Chondrocyte (in vitro differentiated cells): Measurements from ENCODE around the gene NUBP2. TPM values are rescaled to one million over a fixed set of nuclear protein-coding genes. Genes with fewer than 3 reads are reported as not detected.

Experiments used
- DNase-seq: peaks from one replicate; pipeline ENCODE4 v3.0.0; 2021; ENCODE audit warnings: mixed read lengths, low spot score
- H3K27ac Mint-ChIP-seq: one replicate; pipeline ENCODE4 v1.8.0; 2021; ENCODE audit warnings: mild to moderate bottlenecking, moderate library complexity, mixed read lengths; ENCODE audit not compliant: unreplicated experiment
- H3K27me3 Mint-ChIP-seq: 2 replicates; pipeline ENCODE4 v1.8.0; 2021; ENCODE audit warnings: low read depth, mixed read lengths
- H3K36me3 Mint-ChIP-seq: 2 replicates; pipeline ENCODE4 v1.8.0; 2021; ENCODE audit warnings: low read depth, mixed read lengths
- H3K4me1 Mint-ChIP-seq: 2 replicates; pipeline ENCODE4 v1.8.0; 2021; ENCODE audit warnings: low read depth, mild to moderate bottlenecking, mixed read lengths
- H3K4me3 Mint-ChIP-seq: one replicate; pipeline ENCODE4 v1.8.0; 2021; ENCODE audit warnings: mild to moderate bottlenecking, moderate library complexity, mixed read lengths; ENCODE audit not compliant: unreplicated experiment
- H3K9me3 Mint-ChIP-seq: 2 replicates; pipeline ENCODE4 v1.8.0; 2021; ENCODE audit warnings: low read depth, mixed read lengths
- CTCF ChIP-seq: fragments of 200-600 bp; sonication (generic); IDR thresholded peaks from 2 replicates; pipeline ENCODE4 v1.5.0; 2021; ENCODE audit warnings: antibody characterized with exemption, mild to moderate bottlenecking, moderate library complexity
- total RNA-seq: library from RNA; stranded (reverse); gene quantifications from 3 replicates; pipeline ENCODE4 v1.2.1, GENCODE V29; 2021

NUBP2 gene
- total RNA-seq, 1 donor from 2014 or later = 36.5 TPM

GRCh38 chr16:1740781-1741490 lies 41.8 kb upstream of the NUBP2 start:
- H3K4me3 Mint-ChIP-seq = no peak overlapping the region
- H3K27ac Mint-ChIP-seq = no peak overlapping the region
- peak; percentile 86 for DNase-seq
- no peaks in the 10 kb centered on the region for H3K9me3 Mint-ChIP-seq
- no peaks in the 10 kb centered on the region for H3K27me3 Mint-ChIP-seq
- no peak for TF ChIP-seq CTCF
- H3K36me3 Mint-ChIP-seq = peaks cover 2% of the 10 kb centered on the region
- H3K4me1 Mint-ChIP-seq = peaks cover 18% of the 10 kb centered on the region

GRCh38 chr16:1741553-1742165 lies 41.1 kb upstream of the NUBP2 start:
- Mint-ChIP-seq H3K27ac (no peak overlapping the region), H3K9me3 (no peaks in the 10 kb centered on the region), H3K4me3 (no peak overlapping the region), H3K36me3 (peaks cover 2% of the 10 kb centered on the region), H3K4me1 (peaks cover 25% of the 10 kb centered on the region), H3K27me3 (no peaks in the 10 kb centered on the region)
- TF ChIP-seq CTCF = no peak
- DNase-seq = no peak

GRCh38 chr16:1743376-1744337 lies 39.1 kb upstream of the NUBP2 start:
- H3K27me3 Mint-ChIP-seq = no peaks in the 10 kb centered on the region
- H3K36me3 Mint-ChIP-seq = peaks cover 6% of the 10 kb centered on the region
- peaks cover 29% of the 10 kb centered on the region for H3K4me1 Mint-ChIP-seq
- no peaks in the 10 kb centered on the region for H3K9me3 Mint-ChIP-seq
- no peak overlapping the region for H3K4me3 Mint-ChIP-seq
- no peak for TF ChIP-seq CTCF
- DNase-seq = no peak
- H3K27ac Mint-ChIP-seq = no peak overlapping the region

- no peak overlapping the region for H3K4me3 Mint-ChIP-seq
- no peak for DNase-seq
Measured at GRCh38 chr16:1744338-1744840, 38.4 kb upstream of the NUBP2 start.

More at GRCh38 chr16:1744338-1744840, 38.4 kb upstream of the NUBP2 start:
- Mint-ChIP-seq H3K27ac (no peak overlapping the region), H3K4me1 (peaks cover 29% of the 10 kb centered on the region), H3K9me3 (no peaks in the 10 kb centered on the region), H3K27me3 (no peaks in the 10 kb centered on the region), H3K36me3 (peaks cover 10% of the 10 kb centered on the region)
- no peak for TF ChIP-seq CTCF
